ENCODE data around the gene FBXL2.

DNA sequence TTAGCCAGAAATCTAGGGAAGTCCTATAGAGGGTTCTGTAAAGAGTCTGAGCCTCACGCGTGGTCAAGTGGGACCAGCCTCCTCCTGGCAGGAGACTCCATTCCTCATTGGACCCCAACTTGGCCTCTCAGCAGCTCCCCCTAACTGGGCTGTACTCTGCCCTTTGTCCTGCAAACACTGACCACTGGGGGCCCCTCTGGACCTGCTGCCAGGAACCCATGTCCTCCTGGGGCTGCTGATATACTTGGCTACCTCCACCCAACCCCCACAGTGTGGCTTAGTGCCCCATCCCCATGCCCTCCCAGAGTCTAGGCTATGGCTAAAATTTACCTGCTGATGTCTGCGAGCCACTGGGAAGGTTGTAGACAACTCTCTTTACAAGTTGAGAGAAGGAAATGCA lies 100.2 kb downstream of the FBXL2 start:
- TF ChIP-seq, protein P1, sequence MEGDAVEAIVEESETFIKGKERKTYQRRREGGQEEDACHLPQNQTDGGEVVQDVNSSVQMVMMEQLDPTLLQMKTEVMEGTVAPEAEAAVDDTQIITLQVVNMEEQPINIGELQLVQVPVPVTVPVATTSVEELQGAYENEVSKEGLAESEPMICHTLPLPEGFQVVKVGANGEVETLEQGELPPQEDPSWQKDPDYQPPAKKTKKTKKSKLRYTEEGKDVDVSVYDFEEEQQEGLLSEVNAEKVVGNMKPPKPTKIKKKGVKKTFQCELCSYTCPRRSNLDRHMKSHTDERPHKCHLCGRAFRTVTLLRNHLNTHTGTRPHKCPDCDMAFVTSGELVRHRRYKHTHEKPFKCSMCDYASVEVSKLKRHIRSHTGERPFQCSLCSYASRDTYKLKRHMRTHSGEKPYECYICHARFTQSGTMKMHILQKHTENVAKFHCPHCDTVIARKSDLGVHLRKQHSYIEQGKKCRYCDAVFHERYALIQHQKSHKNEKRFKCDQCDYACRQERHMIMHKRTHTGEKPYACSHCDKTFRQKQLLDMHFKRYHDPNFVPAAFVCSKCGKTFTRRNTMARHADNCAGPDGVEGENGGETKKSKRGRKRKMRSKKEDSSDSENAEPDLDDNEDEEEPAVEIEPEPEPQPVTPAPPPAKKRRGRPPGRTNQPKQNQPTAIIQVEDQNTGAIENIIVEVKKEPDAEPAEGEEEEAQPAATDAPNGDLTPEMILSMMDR (IDR thresholded peaks at IDR 0.05): no peak
- TF ChIP-seq POLR2A (IDR thresholded peaks at IDR 0.05): no peak
